GM10248 (cell line): ENCODE data around the gene EMC9.

Experiments used
- CTCF ChIA-PET: fragments of 300-600 bp; sonication (Branson Sonifier 250); formaldehyde crosslinking; extraction: SDS; loops from one replicate; lab custom pipeline; 2021; ENCODE audit warnings: antibody characterized with exemption; lab: Yijun Ruan, JAX
- POLR2A ChIA-PET: fragments of 350-650 bp; sonication (Branson Sonifier 250); formaldehyde crosslinking; extraction: SDS; loops from one replicate; lab custom pipeline; 2020; ENCODE audit warnings: antibody characterized with exemption; lab: Yijun Ruan, JAX
- DNase-seq: peaks from one replicate; pipeline ENCODE4 v3.0.0; 2012; ENCODE audit errors: extremely low spot score
- TF ChIP-seq, protein P1 (sequence below): IDR thresholded peaks from 2 replicates; pipeline ENCODE4 v1.5.1; 2012; ENCODE audit warnings: mild to moderate bottlenecking, low read depth; ENCODE audit errors: extremely low read depth, missing control alignments, control extremely low read depth

EMC9 gene

GRCh38 chr14:24187539-24187915, 46.1 kb upstream of the EMC9 start:
- POLR2A ChIA-PET: interaction anchor here (0.9 to 1.6 kb wide), 2 partner anchors 14 to 22 kb away, joined by 3 to 4 read pairs; no protein-coding TSS in a partner anchor
- CTCF ChIA-PET: interaction anchor here (0.9 to 4.4 kb wide), 5 partner anchors 26 to 120 kb away, joined by 3 to 35 read pairs (median 4); partner anchors contain the start of genes CHMP4A, CIDEB and IRF9

GRCh38 chr14:24186831-24187538, 45.6 kb upstream of the EMC9 start:
- POLR2A ChIA-PET: interaction anchor here (0.9 to 1.6 kb wide), 2 partner anchors 14 to 22 kb away, joined by 3 to 4 read pairs; no protein-coding TSS in a partner anchor
- CTCF ChIA-PET: interaction anchor here (1.0 to 4.4 kb wide), 4 partner anchors 26 to 121 kb away, joined by 3 to 35 read pairs (median 5); partner anchors contain the start of genes CIDEB and IRF9
- TF ChIP-seq, protein P1, sequence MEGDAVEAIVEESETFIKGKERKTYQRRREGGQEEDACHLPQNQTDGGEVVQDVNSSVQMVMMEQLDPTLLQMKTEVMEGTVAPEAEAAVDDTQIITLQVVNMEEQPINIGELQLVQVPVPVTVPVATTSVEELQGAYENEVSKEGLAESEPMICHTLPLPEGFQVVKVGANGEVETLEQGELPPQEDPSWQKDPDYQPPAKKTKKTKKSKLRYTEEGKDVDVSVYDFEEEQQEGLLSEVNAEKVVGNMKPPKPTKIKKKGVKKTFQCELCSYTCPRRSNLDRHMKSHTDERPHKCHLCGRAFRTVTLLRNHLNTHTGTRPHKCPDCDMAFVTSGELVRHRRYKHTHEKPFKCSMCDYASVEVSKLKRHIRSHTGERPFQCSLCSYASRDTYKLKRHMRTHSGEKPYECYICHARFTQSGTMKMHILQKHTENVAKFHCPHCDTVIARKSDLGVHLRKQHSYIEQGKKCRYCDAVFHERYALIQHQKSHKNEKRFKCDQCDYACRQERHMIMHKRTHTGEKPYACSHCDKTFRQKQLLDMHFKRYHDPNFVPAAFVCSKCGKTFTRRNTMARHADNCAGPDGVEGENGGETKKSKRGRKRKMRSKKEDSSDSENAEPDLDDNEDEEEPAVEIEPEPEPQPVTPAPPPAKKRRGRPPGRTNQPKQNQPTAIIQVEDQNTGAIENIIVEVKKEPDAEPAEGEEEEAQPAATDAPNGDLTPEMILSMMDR: no peak
- no peak for DNase-seq

More at GRCh38 chr14:24187539-24187915, 46.1 kb upstream of the EMC9 start:
- no peak for DNase-seq
- TF ChIP-seq, protein P1: no peak

DNA sequence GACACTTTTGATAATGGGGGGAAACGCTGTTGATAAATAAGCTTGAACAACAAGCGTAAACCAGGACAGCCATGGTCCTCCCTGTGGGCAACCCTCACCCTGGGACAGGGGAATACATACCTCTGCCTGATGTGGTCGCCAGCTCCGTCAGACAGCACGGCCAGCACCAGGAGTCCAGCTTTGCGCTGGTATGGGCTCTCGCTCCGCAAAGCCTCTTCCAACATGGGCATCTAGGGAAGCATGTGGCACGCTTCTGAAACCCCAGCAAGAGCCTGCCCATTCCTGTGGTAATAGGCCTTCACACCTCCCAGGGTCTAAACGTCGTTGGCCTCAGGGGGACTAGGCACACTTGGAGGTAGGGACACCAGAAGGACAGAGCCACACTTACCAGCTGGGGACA, 44.4 kb upstream of the EMC9 start:
- no peak for DNase-seq
- ChIA-PET CTCF (interaction anchor here (1.2 to 4.4 kb wide), 4 partner anchors 8 to 56 kb away, joined by 4 to 35 read pairs (median 5); partner anchors contain the start of genes IRF9, TINF2 and TM9SF1), POLR2A (no interaction called here)

DNA sequence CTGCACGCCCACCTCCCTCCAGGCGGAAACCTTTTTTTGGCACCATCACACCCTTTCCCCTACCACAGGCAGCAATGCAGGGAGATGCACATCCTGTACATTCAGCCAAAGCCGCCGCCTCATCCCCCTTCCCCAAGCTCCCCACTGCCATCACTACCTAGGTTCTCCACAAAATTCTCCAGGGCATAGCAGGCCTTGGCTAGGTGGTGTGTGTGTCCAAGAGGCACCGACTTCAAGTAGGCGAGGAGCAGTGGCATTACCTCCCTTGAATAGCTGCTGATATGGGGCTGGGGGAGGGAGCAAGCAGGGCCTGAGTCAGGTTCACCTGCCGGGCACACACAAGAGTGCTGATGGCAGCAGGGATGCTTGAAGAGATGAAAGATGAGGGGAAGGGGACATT, 43.6 kb upstream of the EMC9 start:
- POLR2A ChIA-PET: no interaction called here
- DNase-seq: no peak
- CTCF ChIA-PET: interaction anchor here (0.9 to 4.4 kb wide), 5 partner anchors 9 to 123 kb away, joined by 3 to 35 read pairs (median 4); partner anchors contain the start of genes CIDEB, IRF9, TINF2 and TM9SF1
- TF ChIP-seq, protein P1: no peak

More for the DNA sequence above, 44.4 kb upstream of the EMC9 start:
- TF ChIP-seq, protein P1: no peak

GRCh38 chr14:24184104-24184970, 42.9 kb upstream of the EMC9 start:
- no peak for DNase-seq
- ChIA-PET CTCF (interaction anchor here (0.9 to 4.4 kb wide), 4 partner anchors 11 to 124 kb away, joined by 3 to 35 read pairs (median 5); partner anchors contain the start of genes CIDEB, IRF9, TINF2 and TM9SF1), POLR2A (no interaction called here)
- TF ChIP-seq, protein P1: no peak
